MM.1S (cell line): Measurements from ENCODE around the gene MPZL3.

Experiments
- CTCF ChIP-seq: fragments of 300-600 bp; sonication (generic); IDR thresholded peaks from 2 replicates; pipeline ENCODE4 v1.5.1; 2016; ENCODE audit warnings: antibody characterized with exemption, low read length, mixed read lengths
- EZH2 ChIP-seq: fragments of 300-600 bp; sonication (generic); optimal IDR thresholded peaks from 2 replicates; pipeline ENCODE3; 2017; ENCODE audit warnings: low read depth, mild to moderate bottlenecking, antibody characterized with exemption, low read length, mixed read lengths
- EZH2phosphoT487 ChIP-seq: fragments of 300-600 bp; sonication (generic); IDR thresholded peaks from 2 replicates; pipeline ENCODE4 v1.6.1; 2018; ENCODE audit warnings: antibody characterized with exemption, low read length

GRCh38 chr11:118233850-118234249 lies 18.3 kb downstream of the MPZL3 start:
- TF ChIP-seq CTCF (no peak), EZH2 (no peak), EZH2phosphoT487 (no peak)
